Measurements from ENCODE around the gene PPP1R12B. TPM values are rescaled to one million over a fixed set of nuclear protein-coding genes. Genes with fewer than 3 reads are reported as not detected.
"Not testable (repeated sequence)": the region's sequence is repeated elsewhere in the genome, so short reads cannot be mapped to it uniquely, and the experiment has no call there.

PPP1R12B gene
- total RNA-seq, 2 experiments from 2014 or later: 26.9 to 27.7 TPM

DNA sequence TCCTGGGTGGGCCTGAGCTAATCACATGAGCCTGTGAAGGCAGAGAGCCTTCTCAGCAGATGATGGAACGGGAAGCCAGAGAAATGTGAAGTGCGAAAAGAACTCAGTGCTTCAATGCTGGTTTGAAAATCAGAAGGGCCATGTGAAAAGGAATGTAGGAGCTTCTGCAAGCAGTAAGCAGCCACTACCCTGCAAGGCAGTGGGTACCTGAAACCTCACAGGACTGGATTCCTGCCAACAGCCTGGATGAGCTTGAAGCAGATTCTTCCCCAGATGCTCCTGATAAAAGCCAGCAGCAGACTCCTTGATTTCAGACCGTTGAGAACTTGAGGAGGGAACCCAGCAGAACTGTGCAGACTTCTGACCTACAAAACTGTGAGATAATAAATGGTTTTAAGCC is 203.2 kb downstream of the PPP1R12B start:
- no peaks in the 10 kb centered on the region for H3K27me3 Mint-ChIP-seq
- ATAC-seq (ENCODE audit: low read depth) (no peak), DNase-seq (no peak)
- H3K27ac Mint-ChIP-seq: no peak overlapping the region
- H3K9me3 Mint-ChIP-seq: no peaks in the 10 kb centered on the region
- peaks cover 7% of the 10 kb centered on the region for H3K4me1 Mint-ChIP-seq
- peaks cover 2% of the 10 kb centered on the region for H3K36me3 Mint-ChIP-seq
- POLR2A ChIA-PET: no interaction called here
- no peak overlapping the region for H3K4me3 Mint-ChIP-seq

DNA sequence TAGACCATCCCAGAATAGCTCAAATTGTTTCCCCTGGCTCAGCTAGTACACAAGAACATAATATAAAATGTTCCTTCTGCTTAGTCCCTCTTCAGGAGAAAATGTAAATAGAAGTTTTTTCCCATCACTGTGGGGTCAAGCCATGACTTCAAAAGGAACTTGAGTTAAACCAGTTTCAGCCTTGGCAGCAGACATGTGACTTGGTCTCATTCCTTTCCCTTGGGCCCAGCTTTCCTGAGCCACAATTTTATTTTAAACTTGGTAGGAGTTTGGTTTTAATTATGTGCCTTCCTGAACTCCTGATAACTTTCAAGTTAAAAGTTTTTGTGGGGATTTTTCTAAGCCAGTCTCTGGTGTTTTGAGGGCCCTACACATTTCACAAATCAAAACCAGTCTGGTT is 204.1 kb downstream of the PPP1R12B start:
- H3K27me3 Mint-ChIP-seq; H3K9me3 Mint-ChIP-seq; H3K27ac Mint-ChIP-seq; H3K4me1 Mint-ChIP-seq; DNase-seq; H3K36me3 Mint-ChIP-seq; POLR2A ChIA-PET; ATAC-seq (ENCODE audit: low read depth); H3K4me3 Mint-ChIP-seq: not testable (repeated sequence)

DNA sequence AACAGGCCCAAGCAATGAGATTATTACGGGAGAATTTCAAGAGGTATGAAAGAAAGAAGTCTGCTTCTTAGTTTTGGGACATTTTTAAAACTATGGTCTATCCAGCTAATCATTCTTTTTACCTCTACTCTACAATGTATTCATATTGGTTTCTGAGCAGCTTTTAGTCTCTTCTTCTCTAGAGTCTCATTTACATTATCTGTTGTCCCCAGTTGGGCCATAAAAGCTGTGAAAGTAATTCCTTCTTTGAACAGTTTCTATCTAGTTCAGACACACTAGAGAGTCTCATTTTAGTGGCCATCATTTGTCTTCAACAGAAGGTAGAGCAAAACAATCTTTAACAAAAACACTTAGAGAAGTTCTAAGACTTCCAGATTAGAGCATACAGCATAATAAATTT is 204.6 kb downstream of the PPP1R12B start:
- H3K9me3 Mint-ChIP-seq; ATAC-seq (ENCODE audit: low read depth); H3K27me3 Mint-ChIP-seq; H3K27ac Mint-ChIP-seq; H3K36me3 Mint-ChIP-seq; H3K4me1 Mint-ChIP-seq; H3K4me3 Mint-ChIP-seq; DNase-seq; POLR2A ChIA-PET: not testable (repeated sequence)

DNA sequence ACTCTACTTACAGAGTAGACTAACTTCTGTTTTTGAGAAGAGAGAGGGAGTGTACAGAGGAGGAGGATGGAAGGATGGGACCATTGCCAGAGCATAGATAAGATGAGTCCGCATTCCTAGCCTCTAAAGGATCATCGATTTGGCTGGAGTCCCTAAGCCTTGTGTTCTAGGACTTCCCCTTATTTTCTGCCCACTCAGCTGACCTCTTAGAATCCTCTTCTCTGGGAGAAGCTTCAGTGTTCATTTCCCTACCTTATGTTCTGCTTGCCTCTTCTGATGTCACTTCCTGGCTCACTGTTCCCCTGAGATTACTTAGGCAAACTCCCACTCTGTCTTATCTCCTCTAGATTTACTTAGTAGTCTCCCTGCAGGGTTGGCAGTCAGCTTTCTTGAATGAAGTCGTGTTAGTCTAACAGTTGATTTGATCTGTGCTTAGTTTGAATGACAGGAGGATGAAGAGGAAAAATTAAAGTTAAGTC is 205.1 kb downstream of the PPP1R12B start:
- no peak for DNase-seq
- POLR2A ChIA-PET: no interaction called here
- Mint-ChIP-seq H3K27ac (no peak overlapping the region), H3K27me3 (no peaks in the 10 kb centered on the region), H3K4me3 (no peak overlapping the region), H3K4me1 (peaks cover 4% of the 10 kb centered on the region), H3K9me3 (no peaks in the 10 kb centered on the region), H3K36me3 (peaks cover 2% of the 10 kb centered on the region)
- ATAC-seq (ENCODE audit: low read depth): no peak

DNA sequence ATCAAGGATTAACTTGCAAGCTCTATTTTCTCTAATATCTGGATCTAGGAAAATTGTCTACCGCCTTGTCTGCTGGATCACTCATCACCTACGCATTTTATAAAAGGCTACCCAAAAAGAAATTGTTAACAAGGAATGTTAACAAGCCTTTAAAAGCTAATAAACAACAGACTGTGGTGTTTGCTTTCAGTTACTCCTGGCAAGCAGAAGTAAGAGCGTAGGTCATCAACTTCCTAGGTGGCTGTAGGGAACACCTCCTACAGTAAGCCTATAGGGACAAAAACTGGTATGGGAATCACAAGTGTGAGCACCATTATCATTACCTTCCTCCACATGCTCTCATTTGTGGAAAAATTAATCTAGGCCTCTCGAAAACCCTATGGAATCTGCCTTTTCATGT is 206.1 kb downstream of the PPP1R12B start:
- H3K4me1 Mint-ChIP-seq; H3K27me3 Mint-ChIP-seq; H3K9me3 Mint-ChIP-seq; H3K4me3 Mint-ChIP-seq; ATAC-seq (ENCODE audit: low read depth); POLR2A ChIA-PET; H3K36me3 Mint-ChIP-seq; DNase-seq; H3K27ac Mint-ChIP-seq: not testable (repeated sequence)

DNA sequence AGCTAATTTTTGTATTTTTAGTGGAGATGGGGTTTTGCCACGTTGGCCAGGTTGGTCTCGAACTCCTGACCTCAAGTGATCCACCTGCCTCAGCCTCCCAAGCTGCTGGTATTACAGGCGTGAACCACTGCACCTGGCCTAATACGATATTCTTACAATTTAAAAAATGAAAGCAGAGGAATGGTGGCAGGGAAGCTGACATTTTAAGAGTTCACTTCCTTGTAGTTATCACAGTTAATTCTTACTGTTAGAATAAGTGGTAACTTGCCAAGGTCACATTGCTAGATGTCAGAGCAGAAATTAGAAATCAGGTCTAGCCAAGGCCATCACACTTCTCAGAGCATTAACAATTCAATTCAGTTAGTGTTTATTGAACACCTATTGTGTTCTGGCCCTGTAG is 207.5 kb downstream of the PPP1R12B start:
- not testable (repeated sequence) for H3K9me3 Mint-ChIP-seq; H3K27ac Mint-ChIP-seq; H3K36me3 Mint-ChIP-seq; H3K4me1 Mint-ChIP-seq; H3K27me3 Mint-ChIP-seq; H3K4me3 Mint-ChIP-seq; ATAC-seq (ENCODE audit: low read depth); DNase-seq
- POLR2A ChIA-PET: interaction anchor here (0.7 kb wide), 1 partner anchor 19 kb away, joined by 3 read pairs; no protein-coding TSS in a partner anchor

DNA sequence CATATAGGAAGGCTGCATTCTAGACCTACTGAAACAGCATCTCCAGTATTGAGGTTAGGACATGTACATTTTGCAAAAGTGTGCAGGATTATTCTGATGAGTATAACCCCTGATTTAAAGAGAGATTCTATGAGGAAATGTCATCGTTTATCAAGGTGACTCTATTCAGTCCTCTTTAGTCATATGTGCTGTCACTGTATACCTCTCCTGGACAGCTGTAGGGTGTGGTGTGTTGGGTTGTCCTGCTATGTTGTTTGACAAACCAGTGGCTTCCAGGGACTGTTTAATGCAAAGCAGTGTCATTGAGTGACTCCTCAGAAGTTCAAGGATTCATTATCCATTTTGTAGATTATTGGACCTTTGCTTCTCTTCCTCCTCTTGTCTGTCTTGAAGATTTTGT is 209.2 kb downstream of the PPP1R12B start:
- H3K9me3 Mint-ChIP-seq; H3K4me1 Mint-ChIP-seq; H3K27ac Mint-ChIP-seq; H3K4me3 Mint-ChIP-seq; H3K27me3 Mint-ChIP-seq; DNase-seq; H3K36me3 Mint-ChIP-seq; ATAC-seq (ENCODE audit: low read depth); POLR2A ChIA-PET: not testable (repeated sequence)

DNA sequence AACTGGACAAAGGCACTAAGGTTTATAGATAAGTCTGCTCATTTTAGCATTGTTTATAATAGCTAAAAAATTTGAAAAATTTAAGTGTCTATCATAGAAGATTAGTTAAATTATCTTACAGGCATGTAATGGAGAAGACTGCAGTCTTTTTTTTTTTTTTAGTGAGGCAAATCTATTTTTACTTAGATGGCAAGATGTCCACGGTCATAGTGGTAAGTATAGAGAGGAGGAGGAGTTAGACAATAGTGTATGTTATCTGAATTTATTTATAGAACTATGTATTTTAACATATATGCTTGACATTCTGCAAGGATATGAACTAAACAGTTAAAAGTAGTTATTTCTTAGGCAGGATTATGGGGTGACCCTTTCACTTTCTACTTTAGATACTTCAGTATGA is 212.7 kb downstream of the PPP1R12B start:
- Mint-ChIP-seq H3K27me3 (no peaks in the 10 kb centered on the region), H3K27ac (no peak overlapping the region)
- POLR2A ChIA-PET: no interaction called here

DNA sequence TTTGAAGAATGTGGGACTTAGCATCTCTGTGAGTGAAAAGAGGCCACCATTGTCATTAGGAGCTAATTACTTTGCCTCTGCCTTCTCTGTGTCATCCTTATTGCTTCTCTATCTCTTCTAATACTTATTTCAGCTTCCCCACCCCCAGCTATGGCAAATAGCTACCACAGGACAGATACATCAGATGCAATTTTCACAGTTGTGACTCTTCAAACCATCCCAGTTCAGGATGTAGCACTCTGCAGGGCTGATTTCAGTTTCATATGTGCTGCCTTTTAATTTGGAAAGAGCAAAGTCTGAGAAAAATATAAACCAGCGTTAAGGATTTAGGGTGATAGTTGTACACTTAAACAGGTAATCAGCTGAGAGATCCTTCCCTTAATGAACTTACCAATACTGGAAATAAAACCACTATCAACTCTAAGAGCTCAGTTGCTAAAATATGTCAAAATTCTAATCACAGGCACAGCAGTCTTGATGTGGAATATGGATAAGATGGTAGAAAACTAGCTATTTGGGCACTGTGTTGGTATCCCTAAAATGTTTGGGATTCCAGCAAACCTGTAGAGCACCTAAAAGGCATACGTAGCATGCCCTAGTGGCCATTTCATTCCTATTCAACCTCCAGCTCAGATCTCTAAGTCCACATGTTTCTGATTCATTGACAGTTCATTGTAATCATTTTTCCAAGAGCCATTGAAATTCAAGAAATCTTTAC is 213.4 kb downstream of the PPP1R12B start:
- DNase-seq (no peak), ATAC-seq (ENCODE audit: low read depth) (no peak)
- H3K27ac Mint-ChIP-seq: no peak overlapping the region
- peaks cover 3% of the 10 kb centered on the region for H3K36me3 Mint-ChIP-seq
- H3K4me3 Mint-ChIP-seq: no peak overlapping the region
- no peaks in the 10 kb centered on the region for H3K27me3 Mint-ChIP-seq
- H3K9me3 Mint-ChIP-seq: no peaks in the 10 kb centered on the region
- peaks cover 14% of the 10 kb centered on the region for H3K4me1 Mint-ChIP-seq
- POLR2A ChIA-PET: interaction anchor here (0.6 kb wide), 1 partner anchor 51 kb away, joined by 6 read pairs; no protein-coding TSS in a partner anchor

More for the DNA sequence above, 212.7 kb downstream of the PPP1R12B start:
- Mint-ChIP-seq H3K4me1 (peaks cover 11% of the 10 kb centered on the region), H3K4me3 (no peak overlapping the region), H3K9me3 (no peaks in the 10 kb centered on the region), H3K36me3 (peaks cover 3% of the 10 kb centered on the region)
- no peak for DNase-seq
- no peak for ATAC-seq (ENCODE audit: low read depth)

DNA sequence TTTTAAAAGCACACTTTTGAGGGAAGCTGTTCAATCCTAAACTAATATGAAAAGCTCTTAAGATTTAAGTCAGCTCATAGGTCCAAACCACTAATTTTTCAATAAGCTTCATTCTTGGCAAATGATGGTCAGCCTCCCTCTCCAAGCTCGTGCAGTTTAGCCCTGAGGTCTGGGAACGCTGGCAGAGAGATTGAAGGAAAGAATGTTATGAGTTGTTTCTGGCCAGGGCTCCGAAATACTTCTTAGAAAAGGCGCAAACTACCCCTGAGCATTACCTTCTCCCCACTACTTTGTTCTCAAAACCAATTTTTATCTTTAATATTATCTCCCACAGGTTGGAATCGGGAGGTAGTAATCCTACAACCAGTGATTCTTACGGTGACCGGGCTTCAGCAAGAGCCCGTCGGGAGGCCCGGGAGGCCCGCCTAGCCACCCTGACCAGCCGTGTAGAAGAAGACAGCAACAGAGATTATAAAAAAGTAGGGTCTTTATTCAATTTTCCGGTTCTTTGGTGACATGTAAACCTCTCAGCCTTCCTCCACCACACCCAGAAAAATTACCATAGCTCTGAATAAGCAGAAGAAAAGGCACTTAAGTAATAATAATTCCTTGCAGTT is 214.1 kb downstream of the PPP1R12B start:
- Mint-ChIP-seq H3K36me3 (peaks cover 3% of the 10 kb centered on the region), H3K27ac (no peak overlapping the region)

DNA sequence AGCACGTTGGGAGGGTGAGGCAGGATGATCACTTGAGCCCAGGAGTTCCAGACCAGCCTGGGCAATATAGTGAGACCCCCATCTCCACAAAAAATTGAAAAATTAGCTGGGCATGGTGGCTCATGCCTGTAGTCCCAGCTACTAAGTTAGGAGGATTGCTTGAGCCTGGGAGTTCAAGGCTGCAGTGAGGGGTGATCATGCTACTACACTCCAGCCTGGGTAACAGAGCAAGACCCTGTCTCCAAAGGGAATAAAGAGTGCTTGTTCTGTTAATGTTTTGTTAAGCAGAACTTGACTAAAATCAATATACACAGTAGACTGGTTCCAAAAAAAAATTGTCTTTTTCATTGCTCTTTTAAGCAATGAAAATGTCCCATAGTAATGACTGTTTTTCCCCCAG is 215.3 kb downstream of the PPP1R12B start:
- Mint-ChIP-seq H3K4me1 (peaks cover 17% of the 10 kb centered on the region), H3K27me3 (no peaks in the 10 kb centered on the region), H3K27ac (no peak overlapping the region), H3K9me3 (no peaks in the 10 kb centered on the region), H3K36me3 (peaks cover 5% of the 10 kb centered on the region), H3K4me3 (no peak overlapping the region)
- no peak for DNase-seq
- no peak for ATAC-seq (ENCODE audit: low read depth)
- POLR2A ChIA-PET: interaction anchor here (0.6 kb wide), 1 partner anchor 192 kb away, joined by 9 read pairs; no protein-coding TSS in a partner anchor

More for the DNA sequence above, 214.1 kb downstream of the PPP1R12B start:
- Mint-ChIP-seq H3K4me1 (peaks cover 17% of the 10 kb centered on the region), H3K27me3 (no peaks in the 10 kb centered on the region), H3K9me3 (no peaks in the 10 kb centered on the region), H3K4me3 (no peak overlapping the region)
- DNase-seq: no peak
- POLR2A ChIA-PET: interaction anchor here (0.6 kb wide), 1 partner anchor 51 kb away, joined by 6 read pairs; no protein-coding TSS in a partner anchor
- no peak for ATAC-seq (ENCODE audit: low read depth)

DNA sequence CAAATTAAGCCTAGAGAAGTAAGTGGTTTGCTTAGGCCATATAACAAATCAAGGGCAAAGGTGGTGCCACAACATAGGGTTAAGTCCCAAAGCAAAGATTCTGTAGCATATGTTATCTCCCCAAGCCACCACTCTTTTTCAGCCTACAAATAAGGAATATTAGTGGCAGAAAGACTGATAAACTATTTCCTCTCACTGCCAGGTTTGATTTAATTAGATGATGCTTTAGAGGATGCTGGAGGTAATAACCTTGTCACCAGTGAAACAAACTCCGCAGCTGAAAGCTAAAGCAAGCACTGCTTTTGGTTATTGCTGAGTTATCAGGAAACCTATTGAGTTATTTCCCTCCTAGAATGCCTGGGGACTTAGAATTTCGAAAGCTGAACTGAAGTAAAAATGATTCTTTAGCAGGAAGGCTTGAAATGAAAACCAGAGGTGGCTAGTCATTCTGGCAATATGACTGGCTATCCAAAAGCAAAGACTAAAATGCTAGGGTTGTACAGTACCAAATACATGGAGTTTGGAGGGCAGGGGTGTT is 216.5 kb downstream of the PPP1R12B start:
- Mint-ChIP-seq H3K36me3 (peaks cover 5% of the 10 kb centered on the region), H3K4me1 (peaks cover 17% of the 10 kb centered on the region), H3K4me3 (no peak overlapping the region), H3K27ac (no peak overlapping the region), H3K9me3 (no peaks in the 10 kb centered on the region), H3K27me3 (no peaks in the 10 kb centered on the region)
- POLR2A ChIA-PET: no interaction called here
- DNase-seq (no peak), ATAC-seq (ENCODE audit: low read depth) (no peak)

DNA sequence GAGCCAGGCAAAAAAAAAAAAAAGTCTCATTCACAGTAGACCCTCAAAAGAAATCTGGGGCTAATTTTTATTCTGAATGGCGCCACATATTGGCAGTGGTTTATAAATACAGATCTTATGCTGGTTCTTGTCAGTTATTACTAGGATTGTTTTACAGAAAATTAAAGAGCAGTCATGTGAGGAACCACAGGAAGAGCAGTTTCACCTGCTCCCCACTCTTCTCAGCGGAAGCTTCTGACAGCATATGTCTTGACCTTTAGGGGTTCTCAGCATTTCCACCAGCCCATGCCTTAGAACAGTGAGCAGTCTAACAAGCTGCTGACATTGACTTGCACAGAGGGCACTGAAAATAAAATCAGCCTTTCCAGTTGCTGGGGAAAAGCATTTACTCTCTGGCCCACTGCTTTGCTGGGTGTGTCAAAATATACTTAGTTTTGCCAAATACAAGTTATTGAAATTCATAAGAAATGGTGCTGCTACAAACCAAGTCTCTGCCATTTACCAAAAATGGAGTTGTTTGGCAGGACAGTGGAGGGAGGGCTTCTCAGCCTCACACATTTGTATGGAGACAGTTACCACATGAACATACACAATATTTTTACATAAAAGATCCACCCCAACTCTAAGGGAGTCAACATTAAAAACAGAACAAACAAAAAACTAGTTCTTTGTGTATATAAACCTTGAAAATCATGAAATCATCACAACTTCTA is 217.5 kb downstream of the PPP1R12B start:
- peaks cover 5% of the 10 kb centered on the region for H3K36me3 Mint-ChIP-seq
- H3K9me3 Mint-ChIP-seq: no peaks in the 10 kb centered on the region
- H3K4me3 Mint-ChIP-seq: no peak overlapping the region
- peaks cover 17% of the 10 kb centered on the region for H3K4me1 Mint-ChIP-seq
- POLR2A ChIA-PET: no interaction called here
- no peak overlapping the region for H3K27ac Mint-ChIP-seq
- H3K27me3 Mint-ChIP-seq: no peaks in the 10 kb centered on the region
- no peak for DNase-seq
- peak; percentile 79 for ATAC-seq (ENCODE audit: low read depth)

Measured in activated naive CD8-positive, alpha-beta T cell treated with anti-CD3 and anti-CD28 coated beads, Interleukin-2, amount 10 ng/mL, durations not matched to agents 7 days and 5 days (primary cell).